ENCODE results near the gene DNAH17.

GRCh38 chr17:78433013-78433727, 144.0 kb downstream of the DNAH17 start:
- TF ChIP-seq CTCF (IDR thresholded peaks at IDR 0.05; ENCODE audit: low read length) (no peak), EZH2 (optimal IDR thresholded peaks at IDR 0.05; ENCODE audit: low read depth, low read length) (no peak)

Data from MM.1S (cell line).